NCI-H1694 treated with DMSO at 0.1 percent for 48 hours (cell line): ENCODE measurements around the gene PROX1.

Source experiments
- DNase-seq: peaks from one replicate; lab custom pipeline; 2025; lab: John Stamatoyannopoulos, UW

PROX1 gene

GRCh38 chr1:213999732-214000131 lies 12.0 kb downstream of the PROX1 start:
- DNase-seq = no peak

GRCh38 chr1:214002060-214002459 lies 14.3 kb downstream of the PROX1 start:
- DNase-seq = peak; percentile 90

- DNase-seq = peak; percentile 90
Observed at GRCh38 chr1:214002472-214002871, 14.7 kb downstream of the PROX1 start.

GRCh38 chr1:214003233-214003632 lies 15.5 kb downstream of the PROX1 start:
- peak; percentile 72 for DNase-seq

GRCh38 chr1:214004014-214004413 lies 16.2 kb downstream of the PROX1 start:
- DNase-seq = peak; percentile 59

GRCh38 chr1:214004795-214005194 lies 17.0 kb downstream of the PROX1 start:
- DNase-seq = no peak

- DNase-seq = no peak
Observed at GRCh38 chr1:214005708-214006107, 17.9 kb downstream of the PROX1 start.

GRCh38 chr1:214006845-214007244 lies 19.1 kb downstream of the PROX1 start:
- no peak for DNase-seq

- DNase-seq = no peak
Observed at GRCh38 chr1:214008347-214008746, 20.6 kb downstream of the PROX1 start.

- DNase-seq = no peak
Observed at GRCh38 chr1:214008791-214009422, 21.1 kb downstream of the PROX1 start.

- DNase-seq = no peak
Observed at GRCh38 chr1:214009423-214010196, 21.8 kb downstream of the PROX1 start.

- no peak for DNase-seq
Observed at GRCh38 chr1:214010197-214010573, 22.4 kb downstream of the PROX1 start.

GRCh38 chr1:214010717-214011116 lies 22.9 kb downstream of the PROX1 start:
- no peak for DNase-seq

- DNase-seq = no peak
Observed at GRCh38 chr1:214012418-214012817, 24.6 kb downstream of the PROX1 start.

- no peak for DNase-seq
Observed at GRCh38 chr1:214013614-214014377, 26.0 kb downstream of the PROX1 start.

- no peak for DNase-seq
Observed at GRCh38 chr1:214014730-214015129, 27.0 kb downstream of the PROX1 start.

GRCh38 chr1:214017191-214017982 lies 29.6 kb downstream of the PROX1 start:
- no peak for DNase-seq

GRCh38 chr1:214018386-214019268 lies 30.9 kb downstream of the PROX1 start:
- DNase-seq = no peak

GRCh38 chr1:214019499-214019898 lies 31.7 kb downstream of the PROX1 start:
- DNase-seq = peak; percentile 61

GRCh38 chr1:214021321-214021720 lies 33.5 kb downstream of the PROX1 start:
- DNase-seq = no peak

GRCh38 chr1:214022229-214022791 lies 34.5 kb downstream of the PROX1 start:
- DNase-seq = no peak
